Measurements from ENCODE around the gene CSTF3.
"Not testable (repeated sequence)": the region's sequence is repeated elsewhere in the genome, so short reads cannot be mapped to it uniquely, and the experiment has no call there.

Gene CSTF3

DNA sequence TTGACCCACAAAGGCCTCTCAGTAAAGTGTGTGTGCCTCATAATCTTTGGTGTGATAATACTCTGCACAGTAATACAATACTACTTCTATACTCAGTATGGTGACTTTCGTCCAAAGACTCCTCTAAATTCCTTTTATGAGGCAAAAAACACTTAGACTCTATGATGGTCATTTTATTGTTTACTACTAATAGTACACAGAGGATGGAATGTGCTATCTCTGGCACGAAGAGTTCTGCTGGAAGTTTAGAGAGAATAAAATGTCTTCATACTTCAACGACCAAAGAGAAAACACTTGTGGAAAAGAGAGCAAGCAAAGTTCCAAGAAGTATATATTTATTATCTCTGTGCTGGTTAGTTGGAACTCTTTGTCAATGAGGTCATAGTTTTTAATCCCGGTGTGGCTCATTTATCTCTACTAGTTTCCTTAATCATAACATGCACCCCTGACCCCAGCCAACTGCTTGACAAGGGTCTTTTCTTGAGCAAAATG, 7.5 kb upstream of the CSTF3 start:
- Histone ChIP-seq H3K4me2 (ENCODE audit: low read length) (no peak overlapping the region), H3K9ac (no peak overlapping the region), H3K4me1 (no peaks in the 10 kb centered on the region), H3K4me3 (ENCODE audit: low read depth, low read length) (no peak overlapping the region), H2AFZ (no peak overlapping the region), H3K36me3 (ENCODE audit: control insufficient read depth, insufficient read depth, low read length) (no peaks in the 10 kb centered on the region), H3K27ac (no peak overlapping the region), H3K27me3 (ENCODE audit: control insufficient read depth, insufficient read depth, low read length) (no peaks in the 10 kb centered on the region), H3K9me3 (ENCODE audit: control insufficient read depth, low read length) (no peaks in the 10 kb centered on the region), H3K79me2 (no peaks in the 10 kb centered on the region)
- TF ChIP-seq CTCF (IDR thresholded peaks at IDR 0.05) = no peak

- H3K79me2 ChIP-seq = peaks cover 11% of the 10 kb centered on the region
- H3K4me1 ChIP-seq = no peaks in the 10 kb centered on the region
- no peak overlapping the region for H2AFZ ChIP-seq
- TF ChIP-seq CTCF (IDR thresholded peaks at IDR 0.05) = no peak
- no peaks in the 10 kb centered on the region for H3K36me3 ChIP-seq (ENCODE audit: control insufficient read depth, insufficient read depth, low read length)
- H3K4me2 ChIP-seq (ENCODE audit: low read length) = no peak overlapping the region
- H3K9ac ChIP-seq = no peak overlapping the region
- H3K27me3 ChIP-seq (ENCODE audit: control insufficient read depth, insufficient read depth, low read length) = no peaks in the 10 kb centered on the region
- no peaks in the 10 kb centered on the region for H3K9me3 ChIP-seq (ENCODE audit: control insufficient read depth, low read length)
- H3K27ac ChIP-seq = no peak overlapping the region
- no peak overlapping the region for H3K4me3 ChIP-seq (ENCODE audit: low read depth, low read length)
Measured at GRCh38 chr11:33162831-33163230, 1.6 kb upstream of the CSTF3 start.

GRCh38 chr11:33160587-33160986, 693 bp downstream of the CSTF3 start:
- Histone ChIP-seq H3K4me2 (ENCODE audit: low read length) (peak overlapping the region; percentile 81), H3K9ac (no peak overlapping the region), H3K4me3 (ENCODE audit: low read depth, low read length) (peak overlapping the region; percentile 90), H3K79me2 (peaks cover 16% of the 10 kb centered on the region), H3K27me3 (ENCODE audit: control insufficient read depth, insufficient read depth, low read length) (no peaks in the 10 kb centered on the region), H3K27ac (peak overlapping the region; percentile 66), H3K4me1 (no peaks in the 10 kb centered on the region), H3K9me3 (ENCODE audit: control insufficient read depth, low read length) (no peaks in the 10 kb centered on the region), H2AFZ (peak overlapping the region; percentile 79), H3K36me3 (ENCODE audit: control insufficient read depth, insufficient read depth, low read length) (no peaks in the 10 kb centered on the region)
- no peak for TF ChIP-seq CTCF (IDR thresholded peaks at IDR 0.05)

- no peak overlapping the region for H3K27ac ChIP-seq
- H3K4me1 ChIP-seq = no peaks in the 10 kb centered on the region
- peak overlapping the region; percentile 81 for H3K4me2 ChIP-seq (ENCODE audit: low read length)
- peaks cover 16% of the 10 kb centered on the region for H3K79me2 ChIP-seq
- no peaks in the 10 kb centered on the region for H3K36me3 ChIP-seq (ENCODE audit: control insufficient read depth, insufficient read depth, low read length)
- no peaks in the 10 kb centered on the region for H3K27me3 ChIP-seq (ENCODE audit: control insufficient read depth, insufficient read depth, low read length)
- no peak overlapping the region for H2AFZ ChIP-seq
- H3K9me3 ChIP-seq (ENCODE audit: control insufficient read depth, low read length) = no peaks in the 10 kb centered on the region
- H3K4me3 ChIP-seq (ENCODE audit: low read depth, low read length) = peak overlapping the region; percentile 90
- H3K9ac ChIP-seq = no peak overlapping the region
- TF ChIP-seq CTCF (IDR thresholded peaks at IDR 0.05) = no peak
Measured at GRCh38 chr11:33160136-33160535, 1.1 kb downstream of the CSTF3 start.

DNA sequence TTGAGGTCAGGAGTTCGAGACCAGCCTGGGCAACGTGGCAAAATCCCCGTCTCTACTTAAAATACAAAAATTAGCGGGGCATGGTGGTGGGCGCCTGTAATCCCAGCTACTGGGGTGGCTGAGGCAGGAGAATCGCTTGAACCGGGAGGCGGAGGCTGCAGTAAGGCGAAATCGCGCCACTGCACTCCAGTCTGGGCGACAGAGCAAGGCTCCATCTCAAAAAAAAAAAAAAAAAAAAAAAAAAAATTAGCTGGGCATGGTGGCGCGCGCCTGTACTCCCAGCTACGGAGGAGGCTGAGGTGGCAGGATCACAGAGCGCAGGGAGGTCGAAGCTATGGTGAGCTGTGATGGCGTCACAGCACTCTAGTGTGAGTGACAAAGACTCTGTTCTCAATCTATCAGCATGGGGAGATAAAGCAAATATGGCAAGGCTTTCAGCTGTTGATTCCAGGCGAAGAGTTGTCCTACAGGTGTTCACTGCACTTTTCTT, 1.9 kb downstream of the CSTF3 start:
- not testable (repeated sequence) for H3K9me3 ChIP-seq (ENCODE audit: control insufficient read depth, low read length); H3K4me3 ChIP-seq (ENCODE audit: low read depth, low read length); H3K36me3 ChIP-seq (ENCODE audit: control insufficient read depth, insufficient read depth, low read length); H3K4me1 ChIP-seq; H3K27me3 ChIP-seq (ENCODE audit: control insufficient read depth, insufficient read depth, low read length); H3K9ac ChIP-seq; H2AFZ ChIP-seq; H3K27ac ChIP-seq
- Histone ChIP-seq H3K4me2 (ENCODE audit: low read length) (peak overlapping the region; percentile 81), H3K79me2 (peaks cover 21% of the 10 kb centered on the region)

Data from parathyroid adenoma (tissue), 2 donors.